ENCODE results near the gene OSBPL2. TPM values are rescaled to one million over a fixed set of nuclear protein-coding genes. Genes with fewer than 3 reads are reported as not detected.

Gene OSBPL2
- polyA plus RNA-seq, 1 donor (not counting 4 experiments of a cell fraction or from before 2014, with no cell fraction given) = 15.9 TPM

DNA sequence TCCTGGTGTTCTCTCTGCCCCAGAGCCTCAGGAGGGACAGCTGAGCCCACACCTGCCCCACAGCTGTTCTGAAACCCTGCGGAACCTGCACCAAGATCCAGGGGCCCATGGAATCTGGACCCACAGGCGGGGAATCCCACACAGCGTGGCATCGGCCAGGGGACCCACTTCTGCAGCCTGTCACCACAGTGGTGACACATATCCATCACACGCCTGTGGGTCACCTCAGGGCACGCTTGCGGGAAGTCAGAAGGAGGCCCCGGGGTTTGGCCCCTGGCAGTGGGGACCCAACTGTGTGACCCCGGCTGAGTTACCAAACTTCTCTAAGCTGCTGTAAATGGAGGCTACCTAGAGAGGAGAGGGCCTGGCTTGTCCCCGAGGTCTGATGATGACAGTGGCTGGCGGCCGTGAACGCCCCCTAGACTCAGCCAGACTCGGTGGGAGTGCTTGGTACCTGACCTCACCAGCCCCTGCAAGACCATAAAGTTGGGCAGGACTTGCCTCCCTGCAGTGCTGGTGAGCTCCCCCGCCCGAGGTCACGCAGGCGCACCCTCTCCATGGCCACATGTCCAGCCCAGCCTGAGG, 16.0 kb upstream of the OSBPL2 start:
- no peak overlapping the region for H3K4me3 ChIP-seq (ENCODE audit: control insufficient read depth in 2 of 3, extremely low read depth in 1 of 3, insufficient read depth in 2 of 3, low read depth in 1 of 3, low read length in 3 of 3)
- no peak overlapping the region for H2AFZ ChIP-seq (ENCODE audit: control insufficient read depth, low read length)
- no peak overlapping the region for H3K9ac ChIP-seq (ENCODE audit: control insufficient read depth, extremely low read depth, insufficient read depth, low read length)
- no peaks in the 10 kb centered on the region for H3K36me3 ChIP-seq (ENCODE audit: control insufficient read depth in 2 of 2, extremely low read depth in 1 of 2, insufficient read depth in 2 of 2, low read length in 2 of 2)
- no peaks in the 10 kb centered on the region for H3K9me1 ChIP-seq (ENCODE audit: control insufficient read depth, extremely low read depth, insufficient read depth, low read length)
- DNase-seq (ENCODE audit: low read depth, low spot score) (no peak), FAIRE-seq (no peak)
- no peaks in the 10 kb centered on the region for H3K9me3 ChIP-seq (ENCODE audit: control insufficient read depth, low read depth, low read length)
- TF ChIP-seq, protein P1, sequence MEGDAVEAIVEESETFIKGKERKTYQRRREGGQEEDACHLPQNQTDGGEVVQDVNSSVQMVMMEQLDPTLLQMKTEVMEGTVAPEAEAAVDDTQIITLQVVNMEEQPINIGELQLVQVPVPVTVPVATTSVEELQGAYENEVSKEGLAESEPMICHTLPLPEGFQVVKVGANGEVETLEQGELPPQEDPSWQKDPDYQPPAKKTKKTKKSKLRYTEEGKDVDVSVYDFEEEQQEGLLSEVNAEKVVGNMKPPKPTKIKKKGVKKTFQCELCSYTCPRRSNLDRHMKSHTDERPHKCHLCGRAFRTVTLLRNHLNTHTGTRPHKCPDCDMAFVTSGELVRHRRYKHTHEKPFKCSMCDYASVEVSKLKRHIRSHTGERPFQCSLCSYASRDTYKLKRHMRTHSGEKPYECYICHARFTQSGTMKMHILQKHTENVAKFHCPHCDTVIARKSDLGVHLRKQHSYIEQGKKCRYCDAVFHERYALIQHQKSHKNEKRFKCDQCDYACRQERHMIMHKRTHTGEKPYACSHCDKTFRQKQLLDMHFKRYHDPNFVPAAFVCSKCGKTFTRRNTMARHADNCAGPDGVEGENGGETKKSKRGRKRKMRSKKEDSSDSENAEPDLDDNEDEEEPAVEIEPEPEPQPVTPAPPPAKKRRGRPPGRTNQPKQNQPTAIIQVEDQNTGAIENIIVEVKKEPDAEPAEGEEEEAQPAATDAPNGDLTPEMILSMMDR (optimal IDR thresholded peaks at IDR 0.05 in 1 of 3, IDR thresholded peaks at IDR 0.05 in 1 of 3, conservative IDR thresholded peaks at IDR 0.05 in 1 of 3; ENCODE audit: extremely low read depth in 1 of 3, insufficient read depth in 2 of 3, low read length in 3 of 3) = no peak
- no peak for TF ChIP-seq EZH2 (IDR thresholded peaks at IDR 0.05; ENCODE audit: low read length)
- H4K20me1 ChIP-seq (ENCODE audit: control insufficient read depth, extremely low read depth, insufficient read depth, low read length) = peaks cover under 1% of the 10 kb centered on the region
- peaks cover 91% of the 10 kb centered on the region for H3K27me3 ChIP-seq (ENCODE audit: control insufficient read depth, extremely low read depth, insufficient read depth, low read length)
- no peaks in the 10 kb centered on the region for H3K4me1 ChIP-seq (ENCODE audit: control insufficient read depth, extremely low read depth, insufficient read depth, low read length)
- no peak overlapping the region for H3K27ac ChIP-seq (ENCODE audit: control insufficient read depth, insufficient read depth, low read length)
- no peaks in the 10 kb centered on the region for H3K79me2 ChIP-seq (ENCODE audit: control insufficient read depth, insufficient read depth, low read length)
- H3K4me2 ChIP-seq (ENCODE audit: control insufficient read depth, extremely low read depth, insufficient read depth, low read depth, low read length) = no peak overlapping the region
- dilution Hi-C loops (cut with MboI; ENCODE audit: extremely low pct_ligation_motif_present, low sequenced_read_pairs) = no loop called here

DNA sequence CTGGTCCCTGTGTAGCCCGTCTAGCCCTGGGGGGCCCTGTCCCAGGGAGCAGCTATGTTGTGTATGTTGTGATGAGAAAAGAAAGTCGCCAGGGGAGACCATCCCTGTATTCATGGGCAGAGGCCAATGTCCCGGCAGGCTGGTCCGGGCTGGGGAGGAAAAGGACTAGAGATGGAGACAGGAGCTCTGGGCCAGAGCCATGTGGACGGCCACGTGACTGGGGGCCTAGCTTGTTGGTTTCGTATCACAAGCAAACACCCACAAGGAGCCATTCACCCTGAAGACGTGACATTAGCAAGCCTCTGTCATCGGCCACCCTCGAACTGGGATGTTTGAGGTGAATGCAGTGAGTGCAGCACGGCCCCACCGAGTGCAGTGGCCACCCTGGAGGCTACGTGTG, 15.3 kb upstream of the OSBPL2 start:
- dilution Hi-C loops (cut with MboI; ENCODE audit: extremely low pct_ligation_motif_present, low sequenced_read_pairs) = no loop called here
- H3K4me2 ChIP-seq (ENCODE audit: control insufficient read depth, extremely low read depth, insufficient read depth, low read depth, low read length) = no peak overlapping the region
- no peak for DNase-seq (ENCODE audit: low read depth, low spot score)
- no peaks in the 10 kb centered on the region for H3K36me3 ChIP-seq (ENCODE audit: control insufficient read depth in 2 of 2, extremely low read depth in 1 of 2, insufficient read depth in 2 of 2, low read length in 2 of 2)
- no peaks in the 10 kb centered on the region for H3K79me2 ChIP-seq (ENCODE audit: control insufficient read depth, insufficient read depth, low read length)
- H2AFZ ChIP-seq (ENCODE audit: control insufficient read depth, low read length) = no peak overlapping the region
- peaks cover 5% of the 10 kb centered on the region for H4K20me1 ChIP-seq (ENCODE audit: control insufficient read depth, extremely low read depth, insufficient read depth, low read length)
- TF ChIP-seq, protein P1 (optimal IDR thresholded peaks at IDR 0.05 in 1 of 3, IDR thresholded peaks at IDR 0.05 in 1 of 3, conservative IDR thresholded peaks at IDR 0.05 in 1 of 3; ENCODE audit: extremely low read depth in 1 of 3, insufficient read depth in 2 of 3, low read length in 3 of 3) = no peak
- TF ChIP-seq EZH2 (IDR thresholded peaks at IDR 0.05; ENCODE audit: low read length) = no peak
- FAIRE-seq = no peak
- H3K27ac ChIP-seq (ENCODE audit: control insufficient read depth, insufficient read depth, low read length) = no peak overlapping the region
- H3K9me1 ChIP-seq (ENCODE audit: control insufficient read depth, extremely low read depth, insufficient read depth, low read length) = no peaks in the 10 kb centered on the region
- no peak overlapping the region for H3K4me3 ChIP-seq (ENCODE audit: control insufficient read depth in 2 of 3, extremely low read depth in 1 of 3, insufficient read depth in 2 of 3, low read depth in 1 of 3, low read length in 3 of 3)
- no peaks in the 10 kb centered on the region for H3K4me1 ChIP-seq (ENCODE audit: control insufficient read depth, extremely low read depth, insufficient read depth, low read length)
- no peaks in the 10 kb centered on the region for H3K9me3 ChIP-seq (ENCODE audit: control insufficient read depth, low read depth, low read length)
- peaks cover 91% of the 10 kb centered on the region for H3K27me3 ChIP-seq (ENCODE audit: control insufficient read depth, extremely low read depth, insufficient read depth, low read length)
- no peak overlapping the region for H3K9ac ChIP-seq (ENCODE audit: control insufficient read depth, extremely low read depth, insufficient read depth, low read length)

Measured in keratinocyte (primary cell).